Stimulated activated CD4-positive, alpha-beta T cell treated with anti-CD3 and anti-CD28 coated beads, Interleukin-1b, Interleukin-23, amount 100 ng/mL, for 1 hour (primary cell): ENCODE data around the gene GDAP1L1.
"Not testable (repeated sequence)": the region's sequence is repeated elsewhere in the genome, so short reads cannot be mapped to it uniquely, and the experiment has no call there.

ENCODE experiments used
- DNase-seq, 2 donors: peaks; one replicate each; pipeline ENCODE4 v3.0.0-alpha.2; 2020; ENCODE audit warnings: low read depth in 2 of 2

GDAP1L1 gene

DNA sequence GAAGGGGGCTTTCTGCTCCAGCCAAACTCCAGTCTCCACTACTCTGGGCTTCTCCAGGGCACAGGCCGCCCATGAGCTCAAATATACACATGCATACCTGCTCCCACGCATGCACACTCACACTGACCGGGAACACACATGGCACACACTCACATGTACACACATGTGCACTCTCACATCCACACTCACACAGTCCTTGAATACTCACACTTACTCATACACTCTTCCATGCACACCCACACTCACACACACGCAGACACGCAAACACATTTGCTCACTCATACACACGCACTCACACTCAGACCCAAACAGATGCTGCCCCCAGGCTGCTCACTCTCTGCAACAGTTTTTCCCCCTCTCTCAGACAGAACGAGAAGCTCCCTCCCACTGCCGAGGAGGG, 7.0 kb downstream of the GDAP1L1 start:
- no peak for DNase-seq

DNA sequence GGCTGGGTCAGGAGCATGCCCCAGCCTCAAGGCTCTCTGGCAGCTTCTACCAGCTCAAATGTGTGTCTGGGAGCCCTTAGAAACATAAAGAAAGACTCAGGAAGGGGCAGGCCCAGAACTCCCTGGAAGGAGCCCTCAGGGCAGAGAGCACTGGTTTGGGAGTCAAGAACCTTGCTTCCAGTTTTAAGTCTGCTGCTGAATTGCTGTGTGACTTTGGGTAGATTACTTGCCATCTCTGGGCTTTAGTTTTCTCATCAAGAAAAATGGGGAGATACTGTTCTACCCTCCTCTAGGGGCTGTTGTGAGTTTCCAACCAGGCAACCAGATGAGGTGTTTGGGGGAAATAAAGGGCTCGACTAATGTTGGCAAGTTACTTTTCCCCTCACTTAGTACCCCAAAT, 8.8 kb downstream of the GDAP1L1 start:
- no peak for DNase-seq

DNA sequence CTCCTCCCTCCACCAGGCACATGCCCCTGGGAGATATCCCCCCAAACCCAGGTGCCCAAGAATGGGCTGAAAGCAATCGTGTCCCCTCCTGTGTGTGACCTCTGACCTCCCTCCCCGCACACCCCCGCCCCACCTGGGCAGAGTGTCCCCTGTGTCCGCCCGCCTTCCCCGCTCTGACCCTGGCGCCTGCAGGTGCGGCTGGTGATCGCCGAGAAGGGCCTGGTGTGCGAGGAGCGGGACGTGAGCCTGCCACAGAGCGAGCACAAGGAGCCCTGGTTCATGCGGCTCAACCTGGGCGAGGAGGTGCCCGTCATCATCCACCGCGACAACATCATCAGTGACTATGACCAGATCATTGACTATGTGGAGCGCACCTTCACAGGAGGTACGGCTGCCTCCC, 9.9 kb downstream of the GDAP1L1 start:
- DNase-seq = no peak

DNA sequence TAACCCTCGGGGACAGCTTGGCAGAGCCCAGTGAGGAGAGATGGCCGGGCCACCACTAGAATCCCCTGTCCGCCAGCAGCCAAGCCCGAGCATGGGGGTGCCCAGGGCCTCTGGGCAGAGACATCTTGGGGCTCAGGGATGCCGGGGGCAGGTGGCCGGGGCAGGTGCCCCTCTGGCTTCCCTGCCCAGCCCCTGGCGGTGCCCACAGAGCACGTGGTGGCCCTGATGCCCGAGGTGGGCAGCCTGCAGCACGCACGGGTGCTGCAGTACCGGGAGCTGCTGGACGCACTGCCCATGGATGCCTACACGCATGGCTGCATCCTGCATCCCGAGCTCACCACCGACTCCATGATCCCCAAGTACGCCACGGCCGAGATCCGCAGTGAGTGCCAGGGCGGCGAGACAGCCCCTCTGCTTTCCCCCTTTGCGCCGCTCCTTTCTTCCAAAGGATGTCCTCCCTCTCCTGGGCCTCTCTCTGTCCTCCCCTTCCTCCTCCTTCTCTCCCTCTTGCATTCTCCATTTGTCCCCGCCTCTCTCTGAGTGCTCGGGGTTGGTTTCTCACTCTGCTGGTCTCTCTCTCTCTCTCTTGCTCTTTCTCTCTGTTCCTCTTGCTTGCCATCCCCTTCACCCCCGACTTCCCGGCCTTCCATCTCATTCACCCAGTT, 11.2 kb downstream of the GDAP1L1 start:
- DNase-seq = no peak

DNA sequence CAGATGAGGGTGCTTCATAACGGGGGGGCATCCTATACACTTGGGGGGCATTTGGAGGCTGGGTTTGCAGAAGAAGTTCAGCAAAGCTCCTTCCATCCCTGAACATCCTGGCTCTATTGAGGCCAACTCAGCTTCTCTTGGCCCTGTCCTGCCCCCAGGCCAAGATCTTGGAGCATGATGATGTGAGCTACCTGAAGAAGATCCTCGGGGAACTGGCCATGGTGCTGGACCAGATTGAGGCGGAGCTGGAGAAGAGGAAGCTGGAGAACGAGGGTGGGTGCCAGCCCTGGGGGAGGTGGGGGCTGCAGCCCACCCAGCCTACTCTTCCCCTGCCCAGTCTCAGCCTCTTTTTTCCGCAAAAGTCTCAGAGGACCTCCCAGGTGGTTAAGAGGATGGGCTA, 17.2 kb downstream of the GDAP1L1 start:
- DNase-seq = no peak

DNA sequence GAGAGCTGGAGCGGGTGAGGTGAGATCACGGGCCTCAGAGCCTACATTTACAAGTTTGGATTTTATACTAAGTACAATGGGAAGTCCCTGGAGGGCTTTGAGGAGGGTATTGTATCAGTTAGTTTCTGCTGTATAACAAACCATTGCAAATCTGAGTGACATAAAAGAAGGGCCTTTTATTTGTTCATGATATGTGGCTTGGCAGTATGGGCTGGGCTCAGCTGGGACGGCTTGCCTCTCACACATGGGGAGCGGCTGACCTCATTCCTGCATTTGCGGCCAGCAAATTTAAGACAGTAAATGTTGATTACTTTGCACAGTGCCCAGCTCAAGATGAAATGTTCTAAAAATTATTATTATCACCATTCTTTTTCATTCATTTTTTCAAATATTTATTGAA, 21.7 kb downstream of the GDAP1L1 start:
- no peak for DNase-seq

DNA sequence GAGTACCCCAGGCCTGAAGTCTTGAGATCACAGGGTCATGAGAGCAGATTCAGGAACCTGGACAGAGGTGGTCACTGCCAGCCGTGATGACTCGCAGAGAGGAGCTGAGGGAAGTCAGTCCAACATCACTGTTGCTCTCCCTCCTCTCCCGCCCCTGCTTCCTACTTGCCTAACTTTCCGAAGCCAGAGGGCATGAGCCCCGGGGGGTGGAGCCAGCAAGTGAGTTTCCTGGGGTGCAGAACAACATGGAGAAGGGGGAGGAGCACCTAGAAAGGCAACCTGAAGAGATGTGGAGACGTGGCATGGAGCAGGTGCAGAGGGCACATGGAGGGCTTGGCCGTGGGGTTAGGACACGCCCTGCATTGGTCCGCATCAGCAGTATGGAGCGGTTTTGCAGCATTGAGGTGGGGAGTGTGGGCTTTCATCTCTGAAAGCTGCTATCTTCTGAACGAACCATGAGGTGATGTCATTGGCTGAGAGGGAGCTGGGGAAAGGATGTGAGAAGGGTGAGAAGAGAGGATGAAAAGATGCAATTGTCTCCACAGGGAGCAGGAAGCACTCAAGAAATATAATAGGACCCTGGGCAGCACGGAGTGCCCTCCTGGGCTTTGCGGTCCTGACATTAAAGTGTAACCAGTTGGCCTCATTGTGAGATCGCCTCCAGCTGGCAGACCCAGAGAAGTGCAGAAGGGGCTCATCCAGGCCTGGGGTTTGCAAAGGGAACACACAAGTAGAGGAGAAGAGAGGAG, 25.0 kb downstream of the GDAP1L1 start:
- DNase-seq = no peak

DNA sequence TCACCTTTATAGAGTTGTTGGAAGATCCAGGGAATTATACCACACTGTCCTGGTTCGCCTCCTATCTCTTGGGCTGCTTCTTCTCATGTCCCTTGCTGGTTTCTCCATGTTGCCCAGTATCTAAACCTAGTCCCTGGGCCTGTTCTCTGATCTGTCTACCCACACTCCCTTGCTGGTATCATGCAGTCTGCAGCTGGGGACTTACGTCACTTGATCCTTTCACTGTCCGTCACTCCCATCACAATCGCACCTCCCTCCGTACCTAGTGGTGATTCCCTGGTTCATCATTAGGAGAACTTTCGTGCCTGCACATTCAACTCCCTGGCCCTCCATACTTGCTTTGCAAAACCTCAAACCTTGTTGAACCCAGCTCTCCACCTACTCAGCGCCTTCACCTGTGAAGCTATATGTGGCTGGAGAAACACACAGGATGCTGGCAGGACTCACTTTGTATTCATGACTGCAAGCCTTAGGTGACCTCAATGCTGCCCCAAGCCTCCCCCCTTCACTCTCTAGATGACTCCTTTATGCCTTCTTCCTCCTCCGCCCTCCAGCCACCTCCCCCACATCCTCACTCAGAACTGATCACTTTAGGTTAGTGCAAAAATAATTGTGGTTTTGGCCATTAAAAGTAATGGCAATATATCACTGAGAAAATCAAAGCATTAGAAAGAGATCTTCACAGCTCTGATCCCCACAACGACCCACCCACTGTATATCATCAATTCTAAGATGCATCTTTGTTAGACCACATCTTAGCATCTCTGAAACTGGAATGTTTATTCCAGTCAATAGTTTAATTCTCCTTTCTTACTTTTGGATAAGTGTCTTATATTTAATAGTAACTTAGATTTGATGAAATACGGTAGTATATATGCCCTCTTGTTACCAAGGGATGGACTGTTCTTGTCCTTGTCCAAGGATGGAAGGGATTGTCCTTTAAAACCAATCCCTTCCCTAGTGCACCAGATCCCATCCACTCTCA, 26.4 kb downstream of the GDAP1L1 start:
- no peak for DNase-seq

DNA sequence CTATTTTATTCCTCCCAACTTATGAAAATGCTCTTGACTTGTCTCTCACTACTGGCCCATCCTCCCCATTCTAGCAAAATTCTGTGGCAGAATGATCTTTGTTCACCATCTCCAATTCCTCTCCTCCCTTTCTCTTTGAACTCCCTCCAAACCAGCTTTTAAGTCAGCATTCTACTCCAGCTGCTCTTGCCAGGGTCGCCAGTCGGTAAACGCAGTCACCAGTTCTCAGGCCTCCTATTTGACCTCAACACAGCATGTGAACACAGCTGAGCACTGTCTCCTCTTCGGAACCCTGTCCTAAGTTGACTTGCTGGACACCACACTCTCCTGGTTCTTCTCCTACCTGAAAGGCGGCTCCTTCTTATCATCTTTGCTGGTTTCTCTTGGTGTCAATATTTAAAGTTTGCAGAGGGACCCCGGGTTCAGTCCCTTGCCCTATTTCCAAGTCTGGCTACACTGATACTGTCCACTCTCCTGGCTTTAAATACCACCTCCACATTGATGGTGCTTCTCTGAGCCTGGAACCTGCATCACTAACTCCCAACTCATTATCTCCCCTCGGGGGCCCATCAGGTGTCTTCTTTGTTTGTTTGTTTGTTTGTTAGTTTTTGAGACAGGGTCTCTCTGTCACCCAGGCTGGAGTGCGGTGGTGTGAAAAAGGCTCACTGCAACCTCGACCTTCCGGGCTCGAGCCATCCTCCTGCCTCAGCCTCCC, 27.4 kb downstream of the GDAP1L1 start:
- DNase-seq = no peak

DNA sequence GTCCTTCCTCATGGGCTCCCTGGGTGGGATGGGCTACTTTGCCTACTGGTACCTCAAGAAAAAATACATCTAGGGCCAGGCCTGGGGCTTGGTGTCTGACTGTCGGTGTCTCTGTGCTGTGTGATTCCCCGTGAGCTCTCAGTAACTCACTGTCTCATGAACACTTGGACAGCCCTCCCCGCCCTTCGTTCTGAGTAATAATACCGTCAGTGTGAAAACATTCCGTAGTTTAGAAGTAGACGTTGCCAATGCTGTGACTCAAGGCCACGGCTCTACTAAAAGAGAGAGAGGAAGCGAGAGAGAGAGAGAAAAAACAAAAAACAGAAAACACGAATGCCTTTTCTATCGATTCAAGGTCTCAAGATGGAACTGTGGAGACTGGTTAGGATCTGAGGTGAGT, 32.1 kb downstream of the GDAP1L1 start:
- no peak for DNase-seq

DNA sequence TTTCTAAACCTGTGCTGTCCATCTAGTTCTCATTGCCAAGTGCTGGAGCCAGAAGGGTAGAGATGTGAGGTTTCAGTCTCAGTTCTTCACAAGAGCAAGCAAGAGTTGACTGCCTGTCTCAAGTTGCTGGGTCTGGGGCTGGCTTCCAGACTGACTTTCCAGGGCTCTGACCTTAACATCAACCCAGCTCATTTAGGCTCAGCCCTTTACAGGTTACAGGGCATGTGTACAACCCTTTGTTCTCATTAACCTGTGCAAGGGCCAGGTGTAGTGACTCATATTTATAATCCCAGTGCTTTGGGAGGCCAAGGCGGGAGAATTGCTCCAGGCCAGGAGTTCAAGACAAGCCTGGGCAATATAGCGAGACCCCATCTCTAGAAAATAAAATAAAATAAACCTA, 33.3 kb downstream of the GDAP1L1 start:
- no peak for DNase-seq

DNA sequence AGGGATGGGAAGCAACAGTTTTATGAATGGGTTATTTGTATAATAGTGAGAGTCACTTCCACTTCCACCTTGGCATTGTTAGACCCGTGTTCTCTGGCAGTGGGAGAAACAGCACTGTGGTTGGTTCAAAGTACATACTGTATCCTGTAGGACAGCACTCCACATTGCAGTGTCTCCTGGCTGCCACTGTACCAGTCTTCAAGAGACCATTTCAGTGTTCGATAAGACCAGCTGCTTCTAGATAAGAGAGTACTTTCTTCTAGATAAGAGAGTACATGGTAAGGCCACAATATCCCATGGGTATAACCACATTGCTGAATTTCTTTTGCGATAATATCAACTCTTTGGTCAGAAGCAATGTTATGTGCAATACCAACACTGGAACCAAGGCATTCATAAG, 35.1 kb downstream of the GDAP1L1 start:
- DNase-seq = no peak

DNA sequence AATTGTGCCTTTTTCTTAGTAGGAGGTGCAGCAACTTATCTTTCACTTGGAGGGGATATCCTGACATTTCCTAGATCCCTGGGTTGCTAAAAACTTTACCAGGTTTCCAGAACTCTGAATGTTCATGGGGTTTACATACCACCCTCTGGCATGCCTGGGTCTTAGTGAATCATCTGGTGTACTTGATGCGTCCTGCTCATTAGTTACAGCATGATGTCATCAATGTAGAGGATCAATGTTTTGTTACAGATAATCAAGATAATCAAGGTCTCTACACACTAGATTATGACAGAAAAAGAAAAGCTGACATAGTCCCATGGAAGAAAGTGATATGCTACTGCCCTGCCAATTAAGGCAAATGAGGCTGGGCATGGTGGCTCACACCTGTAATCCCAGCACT, 36.9 kb downstream of the GDAP1L1 start:
- no peak for DNase-seq

DNA sequence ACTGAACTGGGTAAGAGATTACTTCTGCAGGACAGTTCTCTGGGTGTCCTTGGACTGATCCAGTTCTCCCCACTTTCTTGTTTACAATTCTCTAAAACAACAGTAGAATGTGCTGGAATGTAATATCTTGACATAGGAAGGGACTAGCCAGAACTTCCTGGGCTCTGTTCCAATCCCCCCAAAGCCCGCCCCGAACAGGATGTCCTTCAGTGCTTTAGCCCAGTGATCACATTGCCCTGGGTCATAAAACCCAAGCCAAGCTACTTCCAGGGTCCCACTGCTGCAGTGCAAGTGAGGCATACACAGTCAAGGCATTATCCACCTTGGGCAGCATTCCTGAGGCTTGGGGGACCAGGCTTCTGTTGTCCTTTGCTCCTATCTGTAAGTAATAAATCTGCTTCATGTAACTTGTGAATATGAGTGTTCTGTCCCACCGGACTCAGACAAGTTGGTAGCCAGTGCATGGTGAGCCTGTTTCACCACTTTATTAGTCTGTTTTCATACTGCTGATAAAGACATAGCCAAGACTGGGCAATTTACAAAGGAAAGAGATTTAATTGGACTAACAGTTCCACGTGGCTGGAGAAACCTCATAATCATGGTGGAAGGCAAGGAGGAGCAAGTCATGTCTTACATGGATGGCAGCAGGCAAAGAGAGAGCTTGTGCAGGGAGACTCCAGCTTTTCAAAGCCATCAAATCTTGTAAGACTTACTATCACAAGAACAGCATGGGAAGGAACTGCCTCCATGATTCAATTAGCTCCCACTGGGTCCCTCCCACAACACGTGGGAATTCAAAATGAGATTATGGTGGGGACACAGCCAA, 40.4 kb downstream of the GDAP1L1 start:
- DNase-seq = no peak

DNA sequence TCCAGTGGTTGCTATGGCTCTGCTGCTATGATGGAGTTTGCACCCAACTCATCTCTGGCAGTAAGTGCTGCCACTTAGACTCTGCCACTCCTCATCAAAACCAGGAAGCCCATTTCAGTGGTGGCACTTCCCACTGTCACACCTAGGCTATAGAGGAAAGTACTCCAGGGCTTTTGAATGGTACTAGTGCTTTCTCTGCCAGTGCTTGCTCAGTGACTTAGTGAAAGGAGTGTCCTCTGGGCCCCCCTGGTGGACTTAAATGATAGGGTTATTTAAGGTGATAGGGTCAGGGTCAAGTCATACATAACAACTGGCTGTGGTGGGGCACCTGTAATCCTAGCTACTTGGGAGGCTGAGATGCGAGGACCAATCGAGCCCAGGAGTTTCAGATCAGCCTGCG, 41.1 kb downstream of the GDAP1L1 start:
- no peak for DNase-seq

DNA sequence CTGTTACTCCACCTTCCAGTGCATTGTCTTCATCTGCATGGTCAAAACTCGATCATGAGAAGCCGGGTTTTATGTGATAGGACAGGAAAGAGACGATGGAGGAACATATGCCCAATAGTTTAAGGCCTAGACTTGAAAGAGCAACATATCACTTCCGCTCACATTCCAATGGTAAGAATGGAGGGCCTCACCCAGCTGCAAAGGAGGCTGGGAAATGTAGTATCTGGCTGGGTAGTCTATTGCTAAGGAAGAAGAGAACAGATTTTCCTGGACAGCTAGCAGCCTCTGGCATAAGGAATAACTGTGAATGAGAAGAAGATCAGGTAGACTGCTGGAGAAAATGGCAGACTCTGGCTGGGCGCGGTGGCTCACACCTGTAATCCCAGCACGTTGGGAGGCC, 44.6 kb downstream of the GDAP1L1 start:
- no peak for DNase-seq

DNA sequence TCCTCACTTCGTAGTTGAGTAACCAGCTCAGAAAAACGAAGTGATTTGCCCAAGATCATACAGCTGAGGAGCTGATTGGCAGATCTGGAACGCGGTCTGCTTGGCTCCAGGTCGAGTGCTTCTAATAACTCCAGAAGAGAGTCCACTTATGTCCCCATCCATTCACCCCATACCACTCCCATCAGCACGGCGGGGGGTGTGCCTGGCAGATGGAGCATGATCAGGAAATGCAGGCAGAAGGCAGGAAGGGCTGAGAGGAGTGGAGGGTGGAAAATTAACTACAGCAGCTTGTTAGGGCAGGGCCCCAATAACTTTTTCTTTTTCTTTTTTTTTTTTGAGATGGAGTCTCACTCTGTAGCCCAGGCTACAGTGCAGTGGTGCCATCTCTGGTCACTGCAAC, 48.9 kb downstream of the GDAP1L1 start:
- DNase-seq = no peak

DNA sequence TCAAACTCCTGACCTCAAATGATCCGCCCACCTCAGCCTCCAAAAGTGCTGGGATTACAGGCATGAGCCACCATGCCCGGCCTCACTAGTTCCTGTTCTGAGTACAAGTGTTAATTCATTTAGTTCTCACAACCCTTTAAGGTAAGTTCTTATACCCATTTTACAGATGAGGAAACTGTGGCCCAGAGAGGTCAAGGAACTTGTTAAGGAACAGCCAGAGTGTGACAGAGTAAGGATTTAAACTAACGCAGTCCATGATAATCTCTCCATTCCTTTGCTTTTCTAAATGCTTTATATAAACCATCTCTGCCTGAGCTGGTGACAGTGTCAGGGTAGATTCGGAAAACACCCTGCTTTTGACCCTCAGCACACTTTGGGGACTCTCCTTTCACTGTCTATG, 50.6 kb downstream of the GDAP1L1 start:
- no peak for DNase-seq

DNA sequence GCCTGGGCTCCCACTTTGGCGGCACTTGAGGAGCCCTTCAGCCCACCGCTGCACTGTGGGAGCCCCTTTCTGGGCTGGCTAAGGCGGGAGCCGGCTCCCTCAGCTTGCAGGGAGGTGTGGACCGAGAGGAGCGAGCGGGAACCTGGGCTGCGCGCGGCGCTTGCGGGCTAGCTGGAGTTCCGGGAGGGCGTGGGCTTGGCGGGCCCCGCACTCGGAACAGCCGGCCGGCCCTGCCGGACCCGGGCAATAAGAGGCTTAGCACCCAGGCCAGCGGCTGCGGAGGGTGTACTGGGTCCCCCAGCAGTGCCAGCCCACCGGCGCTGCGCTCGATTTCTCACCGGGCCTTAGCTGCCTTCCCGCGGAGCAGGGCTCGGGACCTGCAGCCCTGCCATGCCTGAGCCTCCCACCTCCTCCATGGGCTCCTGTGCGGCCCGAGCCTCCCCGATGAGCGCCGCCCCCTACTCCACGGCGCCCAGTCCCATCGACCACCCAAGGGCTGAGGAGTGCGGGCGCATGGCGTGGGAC, 52.0 kb downstream of the GDAP1L1 start:
- DNase-seq = not testable (repeated sequence)

DNA sequence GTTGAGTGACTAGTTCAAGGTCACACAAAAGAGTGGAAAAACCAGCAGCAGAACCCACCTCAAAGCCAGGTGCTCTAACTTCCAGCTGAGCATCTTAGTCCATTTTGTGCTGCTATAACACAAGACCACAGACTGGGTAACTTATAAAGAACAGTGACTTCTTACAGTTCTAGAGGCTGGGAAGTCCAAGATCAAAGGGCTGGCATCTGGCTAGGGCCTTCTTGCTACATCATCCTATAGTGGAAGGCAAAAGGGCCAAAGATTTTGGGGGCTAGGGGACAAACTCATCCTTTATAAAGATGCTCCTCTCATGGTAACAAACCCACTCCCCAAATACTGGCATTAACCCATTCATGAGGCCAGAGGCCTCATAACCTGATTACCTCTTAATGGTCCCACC, 54.2 kb downstream of the GDAP1L1 start:
- DNase-seq = no peak
